ENCODE data around the gene NACA. TPM values are rescaled to one million over a fixed set of nuclear protein-coding genes. Genes with fewer than 3 reads are reported as not detected.
"Not testable (repeated sequence)": the region's sequence is repeated elsewhere in the genome, so short reads cannot be mapped to it uniquely, and the experiment has no call there.

NACA gene
- total and polyA plus RNA-seq, 7 donors = 1,056 to 2,405 (median 1,536) TPM

DNA sequence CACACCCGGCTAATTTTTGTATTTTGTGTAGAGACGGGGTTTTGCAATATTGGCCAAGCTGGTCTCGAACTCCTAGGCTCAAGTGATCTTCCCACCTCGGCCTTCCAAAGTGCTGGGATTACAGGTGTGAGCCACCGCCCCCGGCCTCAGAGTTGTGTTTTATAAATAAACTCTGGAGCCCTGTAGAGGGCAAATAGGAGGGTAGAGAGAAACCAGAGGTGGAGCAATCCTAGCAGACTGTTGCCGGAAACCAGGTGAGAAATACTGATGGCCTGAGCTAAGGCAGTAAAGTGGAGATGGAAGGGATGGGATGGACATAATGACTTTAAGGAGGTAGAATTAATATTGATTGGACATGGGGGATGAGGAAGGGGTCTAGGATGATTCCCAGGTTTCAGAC, 35.4 kb upstream of the NACA start:
- intact Hi-C loops (cut with DNase I) = no loop called here
- 81 to 89% methylated on average over 7 of the region's 7 CpGs for whole genome bisulfite sequencing, 2 donors
- peaks cover 0 to 16% (median 10%) of the 10 kb centered on the region in 4 donors for H3K4me1 ChIP-seq

DNA sequence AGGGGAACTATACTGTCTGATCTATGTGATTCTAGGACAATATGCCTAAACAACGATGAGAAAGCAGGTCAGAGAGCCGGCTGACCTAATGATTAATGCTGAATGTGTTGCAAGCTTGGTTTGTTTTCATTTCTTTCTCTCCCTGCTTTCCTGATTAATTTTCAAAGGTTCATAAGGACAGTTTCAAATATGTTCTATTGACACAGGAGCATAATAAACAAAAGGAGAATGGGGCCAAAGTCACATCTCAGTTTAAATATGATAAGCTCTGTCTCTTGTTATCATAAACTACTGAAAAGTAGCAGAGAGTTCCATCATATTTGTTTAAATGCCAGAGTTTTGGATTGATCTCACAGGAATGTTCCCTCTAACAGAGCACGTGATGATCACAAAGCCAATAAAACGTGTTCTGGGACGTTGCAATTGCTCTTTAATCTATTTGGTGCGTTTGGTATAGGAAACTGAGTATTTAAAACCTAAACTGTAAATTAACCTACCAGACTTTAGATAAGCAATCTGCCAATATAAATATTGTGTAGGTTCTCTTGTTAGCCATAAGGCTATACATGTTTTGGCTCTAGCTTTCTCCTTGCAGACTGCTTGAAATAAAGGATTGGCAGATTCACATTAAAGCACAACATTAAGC, 34.3 kb upstream of the NACA start:
- Histone ChIP-seq H3K9me3 (no peaks in the 10 kb centered on the region), H3K4me3 (no peak overlapping the region), H3K27ac (no peak overlapping the region), H3K27me3 (no peaks in the 10 kb centered on the region), H3K36me3 (no peaks in the 10 kb centered on the region), H3K4me1 (peaks cover 0 to 5% (median 2%) of the 10 kb centered on the region in 4 donors)
- TF ChIP-seq POLR2A (IDR thresholded peaks at IDR 0.05) = no peak
- DNase-seq = no peak
- 18 to 61% methylated on average over 6 of the region's 6 CpGs for WGBS, 2 donors
- intact Hi-C loops (cut with DNase I) = loop anchor here (5.0 kb wide), 1 partner anchor 303 kb away; no protein-coding TSS in a partner anchor

More for the DNA sequence above, 35.4 kb upstream of the NACA start:
- H3K27me3 ChIP-seq = no peaks in the 10 kb centered on the region
- no peaks in the 10 kb centered on the region for H3K9me3 ChIP-seq
- TF ChIP-seq EP300 (IDR thresholded peaks at IDR 0.05) (no peak), POLR2AphosphoS5 (IDR thresholded peaks at IDR 0.05) (no peak), POLR2A (IDR thresholded peaks at IDR 0.05) (no peak)
- TF ChIP-seq, protein P1, sequence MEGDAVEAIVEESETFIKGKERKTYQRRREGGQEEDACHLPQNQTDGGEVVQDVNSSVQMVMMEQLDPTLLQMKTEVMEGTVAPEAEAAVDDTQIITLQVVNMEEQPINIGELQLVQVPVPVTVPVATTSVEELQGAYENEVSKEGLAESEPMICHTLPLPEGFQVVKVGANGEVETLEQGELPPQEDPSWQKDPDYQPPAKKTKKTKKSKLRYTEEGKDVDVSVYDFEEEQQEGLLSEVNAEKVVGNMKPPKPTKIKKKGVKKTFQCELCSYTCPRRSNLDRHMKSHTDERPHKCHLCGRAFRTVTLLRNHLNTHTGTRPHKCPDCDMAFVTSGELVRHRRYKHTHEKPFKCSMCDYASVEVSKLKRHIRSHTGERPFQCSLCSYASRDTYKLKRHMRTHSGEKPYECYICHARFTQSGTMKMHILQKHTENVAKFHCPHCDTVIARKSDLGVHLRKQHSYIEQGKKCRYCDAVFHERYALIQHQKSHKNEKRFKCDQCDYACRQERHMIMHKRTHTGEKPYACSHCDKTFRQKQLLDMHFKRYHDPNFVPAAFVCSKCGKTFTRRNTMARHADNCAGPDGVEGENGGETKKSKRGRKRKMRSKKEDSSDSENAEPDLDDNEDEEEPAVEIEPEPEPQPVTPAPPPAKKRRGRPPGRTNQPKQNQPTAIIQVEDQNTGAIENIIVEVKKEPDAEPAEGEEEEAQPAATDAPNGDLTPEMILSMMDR (IDR thresholded peaks at IDR 0.05) = no peak
- H3K4me3 ChIP-seq = no peak overlapping the region
- H3K27ac ChIP-seq = no peak overlapping the region
- DNase-seq = no peak
- H3K36me3 ChIP-seq = no peaks in the 10 kb centered on the region

DNA sequence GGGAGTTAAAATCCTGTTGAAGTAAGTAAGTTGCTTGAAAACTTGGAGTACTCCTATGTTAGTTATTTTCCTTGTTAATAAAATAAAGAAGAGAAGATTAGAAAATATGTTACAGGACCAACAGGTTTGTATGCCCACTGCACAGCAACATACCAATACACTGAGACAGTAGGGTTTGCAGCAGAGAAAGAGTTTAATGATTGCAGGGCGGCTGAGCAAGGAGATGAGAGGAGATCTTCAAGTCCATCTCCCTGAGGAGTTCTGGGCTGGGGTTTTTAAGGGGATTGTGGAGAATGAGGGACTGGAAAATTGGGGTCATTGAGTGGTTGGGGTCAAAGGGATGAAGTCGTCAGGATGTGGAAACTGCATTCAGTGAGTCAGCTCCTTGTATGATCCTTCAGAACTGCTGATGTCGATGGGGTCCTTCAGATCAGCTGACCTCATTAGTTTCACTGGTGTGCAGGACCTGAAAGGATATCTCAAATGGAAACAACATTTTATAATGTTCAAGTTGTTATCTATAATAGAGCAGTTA, 33.7 kb upstream of the NACA start:
- 89 to 91% methylated on average over 3 of the region's 3 CpGs for WGBS, 2 donors
- TF ChIP-seq, protein P1 (IDR thresholded peaks at IDR 0.05) = no peak
- TF ChIP-seq POLR2AphosphoS5 (IDR thresholded peaks at IDR 0.05) (no peak), EP300 (IDR thresholded peaks at IDR 0.05) (no peak), POLR2A (IDR thresholded peaks at IDR 0.05) (no peak)
- DNase-seq = no peak
- H3K36me3 ChIP-seq = no peaks in the 10 kb centered on the region
- H3K27me3 ChIP-seq = no peaks in the 10 kb centered on the region
- H3K4me1 ChIP-seq = peaks cover 0 to 5% (median 2%) of the 10 kb centered on the region in 4 donors
- H3K9me3 ChIP-seq = no peaks in the 10 kb centered on the region
- intact Hi-C loops (cut with DNase I) = loop anchor here (5.0 kb wide), 1 partner anchor 304 kb away; no protein-coding TSS in a partner anchor
- H3K4me3 ChIP-seq = no peak overlapping the region
- no peak overlapping the region for H3K27ac ChIP-seq

DNA sequence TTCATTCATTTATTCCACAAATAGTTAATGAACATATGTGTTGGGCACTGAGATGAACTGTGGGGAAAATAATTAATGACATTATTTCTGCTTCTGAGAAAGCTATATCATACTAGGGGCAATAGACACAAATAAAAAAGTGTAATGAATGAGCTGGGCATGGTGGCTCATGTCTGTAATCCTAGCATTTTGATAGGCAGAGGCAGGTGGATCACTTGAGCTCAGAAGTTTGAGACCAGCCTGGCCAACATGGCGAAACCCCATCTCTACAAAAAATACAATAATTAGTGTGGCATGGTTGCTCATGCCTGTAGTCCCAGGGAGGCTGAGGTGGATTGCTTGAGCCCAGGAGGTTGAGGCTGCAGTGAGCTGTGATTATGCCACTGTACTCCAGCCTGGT, 32.9 kb upstream of the NACA start:
- WGBS, 2 donors = 95 to 98% methylated on average over 1 of the region's 1 CpG
- not testable (repeated sequence) for H3K4me1 ChIP-seq, H3K27ac ChIP-seq, H3K9me3 ChIP-seq, H3K36me3 ChIP-seq, H3K4me3 ChIP-seq, DNase-seq, H3K27me3 ChIP-seq
- intact Hi-C loops (cut with DNase I) = loop anchor here (1.0 to 5.0 kb wide), 2 partner anchors 229 to 304 kb away; no protein-coding TSS in a partner anchor

DNA sequence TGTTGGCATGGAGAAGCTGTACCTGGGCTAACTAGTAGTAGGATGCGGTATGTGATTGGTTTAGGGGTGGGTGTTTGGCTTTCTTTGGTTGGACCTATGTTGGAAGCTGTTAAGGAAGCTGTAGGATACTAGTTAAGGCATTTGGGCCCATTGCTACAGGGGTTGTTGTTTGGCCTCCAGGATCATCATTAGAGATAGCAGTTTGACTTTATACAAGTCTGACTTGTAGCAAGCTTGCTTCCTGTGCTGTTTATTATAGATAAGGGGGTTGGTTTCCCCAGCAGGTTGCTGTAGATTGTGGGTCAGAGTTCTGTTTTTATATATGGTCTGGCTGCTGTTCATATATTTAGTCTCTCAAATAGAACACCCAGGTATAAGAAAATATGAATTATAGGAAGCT, 28.5 kb upstream of the NACA start:
- H3K4me1 ChIP-seq = peaks cover 0 to 12% (median 8%) of the 10 kb centered on the region in 4 donors
- DNase-seq = no peak
- H3K9me3 ChIP-seq = no peaks in the 10 kb centered on the region
- no peak overlapping the region for H3K4me3 ChIP-seq
- TF ChIP-seq POLR2AphosphoS5 (IDR thresholded peaks at IDR 0.05) (no peak), EP300 (IDR thresholded peaks at IDR 0.05) (no peak), POLR2A (IDR thresholded peaks at IDR 0.05) (no peak)
- TF ChIP-seq, protein P1 (IDR thresholded peaks at IDR 0.05) = no peak
- 96 to 98% methylated on average over 1 of the region's 1 CpG for WGBS, 2 donors
- no peaks in the 10 kb centered on the region for H3K27me3 ChIP-seq
- H3K27ac ChIP-seq = no peak overlapping the region
- intact Hi-C loops (cut with DNase I) = no loop called here
- H3K36me3 ChIP-seq = no peaks in the 10 kb centered on the region
